AG09309 (cell line): Measurements from ENCODE around the gene WNT6.

Experiments
- DNase-seq: peaks from one replicate; pipeline ENCODE4 v3.0.0-alpha.2; 2010; ENCODE audit warnings: low read depth
- H3K4me3 ChIP-seq: 2 replicates; pipeline ENCODE4 v1.5.1; 2011; ENCODE audit warnings: mild to moderate bottlenecking, low read depth, low read length, moderate library complexity; ENCODE audit not compliant: control insufficient read depth
- TF ChIP-seq, protein P1 (sequence below): IDR thresholded peaks from 2 replicates; pipeline ENCODE4 v1.5.1; 2011; ENCODE audit warnings: mild to moderate bottlenecking, low read depth, low read length, inconsistent platforms; ENCODE audit not compliant: insufficient read depth, control insufficient read depth; ENCODE audit errors: missing control alignments

WNT6 gene

DNA sequence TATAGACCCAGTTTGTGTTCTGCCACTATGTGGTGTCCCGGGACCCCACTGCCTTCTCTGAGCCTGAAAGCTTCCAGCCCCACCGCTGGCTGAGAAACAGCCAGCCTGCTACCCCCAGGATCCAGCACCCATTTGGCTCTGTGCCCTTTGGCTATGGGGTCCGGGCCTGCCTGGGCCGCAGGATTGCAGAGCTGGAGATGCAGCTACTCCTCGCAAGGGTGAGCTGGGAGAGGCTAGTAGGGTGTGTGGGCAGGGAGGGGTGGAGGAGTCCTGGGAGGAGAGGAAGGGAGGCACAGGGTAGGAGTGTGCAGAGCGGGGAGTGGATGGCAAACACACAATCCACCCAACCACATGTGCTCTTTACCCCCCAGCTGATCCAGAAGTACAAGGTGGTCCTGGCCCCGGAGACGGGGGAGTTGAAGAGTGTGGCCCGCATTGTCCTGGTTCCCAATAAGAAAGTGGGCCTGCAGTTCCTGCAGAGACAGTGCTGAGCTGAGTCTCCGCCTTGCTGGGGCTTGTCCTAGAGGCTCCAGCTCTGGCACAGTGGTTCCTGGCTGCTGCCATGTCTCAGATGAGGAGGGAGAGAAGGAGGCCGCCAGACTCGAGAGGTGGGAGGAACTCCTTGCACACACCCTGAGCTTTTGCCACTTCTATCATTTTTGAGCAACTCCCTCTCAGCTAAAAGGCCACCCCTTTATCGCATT is 44.9 kb upstream of the WNT6 start:
- no peak overlapping the region for H3K4me3 ChIP-seq
- TF ChIP-seq, protein P1, sequence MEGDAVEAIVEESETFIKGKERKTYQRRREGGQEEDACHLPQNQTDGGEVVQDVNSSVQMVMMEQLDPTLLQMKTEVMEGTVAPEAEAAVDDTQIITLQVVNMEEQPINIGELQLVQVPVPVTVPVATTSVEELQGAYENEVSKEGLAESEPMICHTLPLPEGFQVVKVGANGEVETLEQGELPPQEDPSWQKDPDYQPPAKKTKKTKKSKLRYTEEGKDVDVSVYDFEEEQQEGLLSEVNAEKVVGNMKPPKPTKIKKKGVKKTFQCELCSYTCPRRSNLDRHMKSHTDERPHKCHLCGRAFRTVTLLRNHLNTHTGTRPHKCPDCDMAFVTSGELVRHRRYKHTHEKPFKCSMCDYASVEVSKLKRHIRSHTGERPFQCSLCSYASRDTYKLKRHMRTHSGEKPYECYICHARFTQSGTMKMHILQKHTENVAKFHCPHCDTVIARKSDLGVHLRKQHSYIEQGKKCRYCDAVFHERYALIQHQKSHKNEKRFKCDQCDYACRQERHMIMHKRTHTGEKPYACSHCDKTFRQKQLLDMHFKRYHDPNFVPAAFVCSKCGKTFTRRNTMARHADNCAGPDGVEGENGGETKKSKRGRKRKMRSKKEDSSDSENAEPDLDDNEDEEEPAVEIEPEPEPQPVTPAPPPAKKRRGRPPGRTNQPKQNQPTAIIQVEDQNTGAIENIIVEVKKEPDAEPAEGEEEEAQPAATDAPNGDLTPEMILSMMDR, result no peak
- no peak for DNase-seq

DNA sequence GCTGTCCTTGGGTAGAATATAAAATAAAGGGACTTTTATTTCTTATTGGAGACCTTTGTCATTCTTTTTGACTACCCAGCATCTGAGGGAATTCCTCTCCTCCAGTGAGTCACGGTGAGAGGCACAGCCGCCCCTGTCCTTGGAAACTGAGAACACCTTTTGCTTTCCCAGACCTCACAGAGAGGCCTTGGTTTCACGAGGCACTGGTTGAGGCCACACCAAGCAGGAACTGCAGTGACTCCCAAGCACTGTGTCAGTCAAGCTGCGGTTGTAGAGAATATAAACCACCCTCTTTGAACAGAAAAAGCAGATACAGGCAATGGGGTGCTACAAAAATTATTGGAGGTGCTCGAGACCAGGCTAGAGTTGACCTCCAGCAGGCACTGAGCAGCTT is 44.4 kb upstream of the WNT6 start:
- TF ChIP-seq, protein P1, result no peak
- H3K4me3 ChIP-seq, result no peak overlapping the region
- no peak for DNase-seq

DNA sequence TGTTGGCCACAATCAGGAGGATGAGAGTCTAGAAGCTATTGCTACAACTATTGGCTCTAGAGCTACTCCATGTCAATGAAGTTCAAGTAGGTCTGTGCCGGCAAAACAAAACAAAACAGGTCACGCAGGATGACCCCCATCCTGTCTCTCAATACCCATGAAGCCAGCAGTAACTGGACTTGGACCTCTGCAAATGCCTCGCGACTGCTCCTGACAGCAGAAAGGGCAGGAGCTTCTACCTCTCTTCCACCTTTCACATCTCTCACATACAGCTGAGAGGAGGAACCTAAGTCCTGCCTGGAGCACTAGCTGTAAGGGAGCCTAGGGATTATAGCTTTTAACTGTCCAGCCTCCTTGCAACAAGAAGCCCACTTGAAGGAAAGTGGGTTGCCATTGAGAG is 44.0 kb upstream of the WNT6 start:
- DNase-seq, result no peak
- TF ChIP-seq, protein P1, result no peak
- H3K4me3 ChIP-seq, result no peak overlapping the region

DNA sequence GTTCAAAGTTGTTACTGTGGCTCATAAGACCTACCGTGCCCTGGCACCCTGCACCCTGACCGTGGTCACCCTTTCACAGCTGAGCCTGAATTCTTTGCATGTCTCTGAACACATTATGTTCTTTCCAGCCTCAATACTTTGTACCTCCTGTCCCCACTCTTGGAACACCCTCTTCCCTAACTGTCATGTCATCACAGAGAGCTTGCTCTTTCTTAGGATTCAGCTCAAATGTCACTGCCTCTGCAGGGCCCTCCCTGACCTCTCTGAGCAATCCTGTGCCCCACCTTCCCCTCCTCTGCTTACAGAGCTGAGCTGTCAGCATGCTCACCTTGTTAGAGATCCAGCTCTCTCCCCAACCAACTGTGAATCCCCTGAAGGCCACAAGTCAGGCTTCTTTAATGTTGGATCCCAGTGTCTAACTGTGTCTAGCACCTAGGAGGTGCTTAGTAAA is 43.0 kb upstream of the WNT6 start:
- no peak for DNase-seq
- H3K4me3 ChIP-seq, result no peak overlapping the region
- TF ChIP-seq, protein P1, result no peak

DNA sequence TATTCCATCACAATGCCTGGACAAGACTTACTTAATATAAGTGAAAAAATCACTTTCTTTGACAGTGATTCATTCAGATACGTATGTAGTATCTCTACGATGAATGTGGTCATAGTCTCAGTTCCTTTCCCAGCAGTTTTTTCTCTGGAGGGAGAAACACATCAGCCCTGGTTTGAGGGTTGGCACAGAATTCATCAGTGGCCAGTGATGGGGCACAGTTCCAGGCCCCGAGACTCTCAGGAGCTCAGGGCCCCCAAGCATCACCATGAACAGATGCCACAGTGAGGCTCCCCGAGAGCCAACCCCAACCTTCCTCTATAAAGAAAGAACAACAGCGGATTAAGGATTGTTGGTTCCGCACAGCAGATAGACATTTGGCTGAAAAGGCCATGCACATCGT is 40.5 kb upstream of the WNT6 start:
- TF ChIP-seq, protein P1, result no peak
- no peak for DNase-seq
- no peak overlapping the region for H3K4me3 ChIP-seq

DNA sequence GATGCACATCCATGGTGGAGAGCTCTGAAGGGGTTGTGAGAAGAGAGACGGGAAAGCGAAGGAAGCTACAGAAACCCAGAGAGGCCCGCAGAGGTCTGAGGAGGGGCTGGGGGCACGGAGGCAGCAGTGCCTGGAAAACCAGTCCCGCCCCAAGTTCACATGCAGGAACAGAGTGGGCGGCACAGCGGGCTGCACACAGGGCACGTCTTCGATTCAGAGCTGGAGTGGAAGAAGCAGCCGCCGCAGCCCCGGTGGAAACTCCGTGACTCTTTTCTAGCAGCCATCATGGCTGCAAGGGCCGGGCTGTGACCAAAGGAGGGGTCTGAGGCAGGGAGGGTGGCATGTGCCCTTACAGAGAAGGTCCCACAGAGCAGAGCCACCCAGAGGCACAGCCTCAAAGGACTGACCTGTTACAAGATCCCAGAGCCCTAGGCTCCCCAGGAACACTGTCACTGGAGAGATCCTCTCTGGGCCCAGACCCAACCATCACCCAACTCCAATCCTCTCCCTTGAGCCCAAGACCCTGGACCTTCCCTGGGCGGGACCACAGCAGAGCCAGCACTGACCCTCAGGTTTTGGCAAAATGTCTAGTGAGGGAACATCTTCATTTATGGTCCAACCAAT is 38.7 kb upstream of the WNT6 start:
- TF ChIP-seq, protein P1, result no peak
- no peak for DNase-seq
- H3K4me3 ChIP-seq, result no peak overlapping the region
